HG03520 (cell line): ENCODE measurements around the gene PRDM12.

ENCODE experiments used
- ATAC-seq: cut with Tn5 transposase; IDR thresholded peaks from one replicate; pipeline ENCODE4 v1.9.1; 2021; ENCODE audit warnings: mild to moderate bottlenecking, moderate library complexity; ENCODE audit not compliant: unreplicated experiment

Gene PRDM12

GRCh38 chr9:130714586-130715110 is 50.3 kb downstream of the PRDM12 start:
- no peak for ATAC-seq

DNA sequence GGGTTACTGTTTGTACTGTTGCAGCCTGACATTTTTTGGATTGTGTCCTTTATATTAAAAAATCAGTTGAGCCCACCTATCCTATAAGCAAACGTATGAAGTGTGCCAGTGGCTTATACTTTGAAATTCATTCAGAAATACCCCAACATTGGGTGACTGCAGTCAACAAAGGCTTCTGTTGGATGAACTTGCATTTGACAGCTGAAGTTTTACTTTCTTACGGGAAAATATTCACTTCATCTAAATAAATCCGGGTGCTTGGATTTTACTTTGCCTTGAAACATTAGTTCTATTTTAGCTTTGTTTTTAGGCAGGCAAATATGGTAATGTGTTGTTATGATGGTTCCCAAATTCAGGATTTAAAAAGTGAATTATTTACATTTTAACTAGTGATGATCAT is 50.9 kb downstream of the PRDM12 start:
- ATAC-seq = no peak

GRCh38 chr9:130718562-130718961 is 54.2 kb downstream of the PRDM12 start:
- ATAC-seq = no peak

DNA sequence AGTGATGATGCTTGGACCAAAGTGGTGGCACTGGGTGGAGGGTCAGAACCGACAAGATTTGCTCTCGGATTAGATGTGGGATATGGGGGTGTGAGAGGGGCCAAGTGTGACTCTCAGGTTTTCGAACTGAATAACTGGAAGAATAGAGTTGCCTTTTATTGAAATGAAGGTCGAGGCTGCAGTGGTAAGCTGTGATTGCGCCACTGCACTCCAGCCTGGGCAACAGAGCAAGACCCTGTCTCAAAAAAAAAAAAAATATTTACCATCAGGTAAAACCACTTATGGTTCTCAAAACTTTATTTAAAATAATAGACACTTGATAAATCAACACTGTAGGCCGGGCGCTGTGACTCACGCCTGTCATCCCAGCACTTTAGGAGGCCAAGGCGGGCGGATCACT is 56.4 kb downstream of the PRDM12 start:
- ATAC-seq = no peak

GRCh38 chr9:130728721-130729120 is 64.3 kb downstream of the PRDM12 start:
- ATAC-seq = no peak

DNA sequence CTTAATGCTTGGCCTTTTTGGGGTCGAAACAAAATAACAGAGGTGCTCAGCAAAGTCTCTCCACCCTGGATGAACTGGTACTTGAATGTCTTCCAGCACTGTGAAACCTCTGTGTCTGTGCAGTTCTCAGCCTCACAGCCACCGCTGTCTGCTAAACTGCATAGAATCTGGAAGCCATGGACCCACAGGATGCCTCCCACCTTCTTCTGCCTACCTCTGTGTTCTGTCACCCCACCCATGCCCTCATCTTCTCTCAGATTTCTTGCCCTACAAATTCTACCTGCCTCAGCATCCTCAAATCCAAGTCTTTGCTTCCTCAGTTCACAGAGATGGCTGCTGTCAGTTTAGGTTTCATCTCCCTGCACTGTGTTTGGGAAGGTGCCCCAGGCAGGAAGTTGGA is 64.8 kb downstream of the PRDM12 start:
- no peak for ATAC-seq

DNA sequence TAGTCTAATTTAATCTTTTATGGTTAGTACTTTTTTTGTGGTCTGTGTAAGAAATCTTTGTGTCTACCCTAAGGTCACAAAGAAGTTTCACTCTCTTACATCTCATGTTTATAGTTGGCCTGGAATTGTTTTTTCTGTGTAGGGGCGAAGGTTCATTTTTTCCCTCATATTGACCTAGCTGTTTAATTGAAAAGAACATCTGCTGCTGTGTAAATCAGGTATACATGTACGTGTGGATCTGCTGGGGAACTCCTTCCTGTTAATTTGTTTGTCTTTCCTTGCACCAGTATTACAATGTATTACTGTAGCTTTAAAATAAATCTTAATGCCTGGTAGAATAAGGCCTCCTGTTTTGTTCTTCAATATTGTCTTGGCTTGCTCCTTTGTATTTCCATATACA is 67.0 kb downstream of the PRDM12 start:
- no peak for ATAC-seq

- ATAC-seq = no peak
Observed at GRCh38 chr9:130732136-130732535, 67.7 kb downstream of the PRDM12 start.
